Transverse colon (tissue), 3 donors: ENCODE data around the gene TCEAL7.

Source experiments
- POLR2A ChIP-seq: fragments of 450-650 bp; IDR thresholded peaks from one replicate; pipeline ENCODE4 v1.6.1; 2016; ENCODE audit warnings: antibody characterized with exemption, mild to moderate bottlenecking, moderate library complexity
- TF ChIP-seq, protein P1 (sequence below), 5 experiments: fragments of 200-600 bp in 3 of 5; fragments of 450-650 bp in 2 of 5; sonication (generic) in 3 of 5; IDR thresholded peaks; 1 replicate in 2 of 5; 2 replicates in 3 of 5; pipeline ENCODE4 v1.5.1; 2016 to 2017; ENCODE audit warnings: antibody characterized with exemption in 5 of 5, inconsistent platforms in 3 of 5, mild to moderate bottlenecking in 2 of 5, moderate library complexity in 1 of 5

DNA sequence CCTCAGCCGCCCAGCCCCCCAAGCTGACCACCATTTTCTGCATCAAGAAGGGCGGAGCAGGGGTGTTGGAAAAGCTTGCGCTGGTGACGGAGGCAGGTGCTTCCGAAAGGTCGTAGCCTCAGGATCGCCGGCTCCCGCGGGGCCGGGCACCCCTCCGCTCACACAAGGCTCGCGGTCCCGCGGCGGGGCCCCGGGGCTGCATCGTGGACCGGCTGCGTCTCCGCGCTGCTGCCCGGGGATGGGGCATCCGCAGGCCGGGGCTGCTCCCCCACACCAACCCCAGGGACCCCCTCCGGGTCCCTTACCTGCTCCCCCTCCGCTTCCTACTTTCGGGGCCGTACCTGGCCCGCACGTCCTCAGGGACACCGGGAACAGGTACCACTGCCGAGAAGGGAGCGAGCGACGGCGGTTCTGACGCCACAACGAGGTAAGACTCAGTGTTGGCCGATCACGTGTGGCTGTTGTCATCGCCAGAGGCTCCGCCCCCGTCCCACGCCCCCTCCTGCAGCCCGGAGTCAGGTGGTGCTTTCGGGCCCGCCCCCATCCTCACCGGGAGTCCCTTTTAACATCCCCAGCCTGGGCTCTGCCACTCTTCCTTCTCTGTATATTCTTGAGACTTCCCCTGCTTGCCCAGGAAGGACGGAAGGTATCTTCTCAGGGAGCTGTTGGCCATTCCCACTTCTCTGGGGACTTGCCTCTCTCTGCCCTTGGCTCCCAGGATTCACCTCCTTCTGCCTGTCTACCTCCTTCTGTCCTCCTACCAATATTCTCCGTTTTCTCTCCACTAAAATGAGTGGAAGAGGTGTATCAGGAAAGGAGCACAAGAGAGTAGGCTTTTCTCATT is 19.3 kb upstream of the TCEAL7 start, which contains the start of gene BEX2:
- peak; percentile 66 for TF ChIP-seq POLR2A
- TF ChIP-seq, protein P1, sequence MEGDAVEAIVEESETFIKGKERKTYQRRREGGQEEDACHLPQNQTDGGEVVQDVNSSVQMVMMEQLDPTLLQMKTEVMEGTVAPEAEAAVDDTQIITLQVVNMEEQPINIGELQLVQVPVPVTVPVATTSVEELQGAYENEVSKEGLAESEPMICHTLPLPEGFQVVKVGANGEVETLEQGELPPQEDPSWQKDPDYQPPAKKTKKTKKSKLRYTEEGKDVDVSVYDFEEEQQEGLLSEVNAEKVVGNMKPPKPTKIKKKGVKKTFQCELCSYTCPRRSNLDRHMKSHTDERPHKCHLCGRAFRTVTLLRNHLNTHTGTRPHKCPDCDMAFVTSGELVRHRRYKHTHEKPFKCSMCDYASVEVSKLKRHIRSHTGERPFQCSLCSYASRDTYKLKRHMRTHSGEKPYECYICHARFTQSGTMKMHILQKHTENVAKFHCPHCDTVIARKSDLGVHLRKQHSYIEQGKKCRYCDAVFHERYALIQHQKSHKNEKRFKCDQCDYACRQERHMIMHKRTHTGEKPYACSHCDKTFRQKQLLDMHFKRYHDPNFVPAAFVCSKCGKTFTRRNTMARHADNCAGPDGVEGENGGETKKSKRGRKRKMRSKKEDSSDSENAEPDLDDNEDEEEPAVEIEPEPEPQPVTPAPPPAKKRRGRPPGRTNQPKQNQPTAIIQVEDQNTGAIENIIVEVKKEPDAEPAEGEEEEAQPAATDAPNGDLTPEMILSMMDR (IDR thresholded peaks at IDR 0.05), result no peak
